OCI-LY3 (cell line): ENCODE data around the gene PIGA.

Experiments used
- H2AFZ ChIP-seq: fragments of 200-600, 300-600 bp; shearing (Covaris generic); 2 replicates; pipeline ENCODE4 v1.6.0; 2014; ENCODE audit warnings: antibody characterized with exemption, low read depth, low read length
- H3K27ac ChIP-seq: fragments of 200-600, 300-600 bp; sonication (generic); 2 replicates; pipeline ENCODE4 v1.5.1; 2014; ENCODE audit warnings: mild to moderate bottlenecking, low read length, moderate library complexity, mixed read lengths
- H3K27me3 ChIP-seq: fragments of 200-600, 300-600 bp; sonication (generic); 2 replicates; pipeline ENCODE4 v1.6.1; 2014; ENCODE audit warnings: low read depth, low read length, mixed read lengths
- H3K36me3 ChIP-seq: fragments of 200-600, 300-600 bp; sonication (generic); replicated peaks from 2 replicates; pipeline ENCODE3; 2014; ENCODE audit warnings: low read depth, low read length, mixed read lengths
- H3K4me1 ChIP-seq: fragments of 300-600, 200-600 bp; sonication (generic); 2 replicates; pipeline ENCODE4 v1.6.1; 2014; ENCODE audit warnings: low read length, mixed read lengths
- H3K4me2 ChIP-seq: fragments of 200-600, 300-600 bp; sonication (generic); 2 replicates; pipeline ENCODE4 v1.6.1; 2014; ENCODE audit warnings: low read length, mixed read lengths
- H3K4me3 ChIP-seq: fragments of 300-600, 200-600 bp; sonication (generic); 2 replicates; pipeline ENCODE4 v1.5.1; 2014; ENCODE audit warnings: antibody characterized with exemption, mild to moderate bottlenecking, low read length, moderate library complexity
- H3K79me2 ChIP-seq: fragments of 300-600, 200-600 bp; shearing (Covaris generic); 2 replicates; pipeline ENCODE4 v1.6.1; 2014; ENCODE audit warnings: mild to moderate bottlenecking, low read length, mixed read lengths
- H3K9ac ChIP-seq: fragments of 300-600, 200-600 bp; shearing (Covaris generic); 2 replicates; pipeline ENCODE4 v1.6.0; 2014; ENCODE audit warnings: mild to moderate bottlenecking, low read length, moderate library complexity
- H3K9me3 ChIP-seq: fragments of 200-600, 300-600 bp; shearing (Covaris generic); 2 replicates; pipeline ENCODE4 v1.6.1; 2014; ENCODE audit warnings: low read length, mixed read lengths; ENCODE audit not compliant: insufficient read depth
- H4K20me1 ChIP-seq: fragments of 200-600, 300-600 bp; sonication (generic); 2 replicates; pipeline ENCODE4 v1.6.1; 2016; ENCODE audit warnings: low read length, mixed read lengths; ENCODE audit not compliant: insufficient read depth
- EZH2phosphoT487 ChIP-seq: fragments of 200-600 bp; shearing (Covaris generic); IDR thresholded peaks from 2 replicates; pipeline ENCODE4 v1.6.1; 2018; ENCODE audit warnings: antibody characterized with exemption, mixed run types, low read depth
- TF ChIP-seq, protein P1 (sequence below): fragments of 200-600, 300-600 bp; sonication (generic); IDR thresholded peaks from 2 replicates; pipeline ENCODE4 v1.5.1; 2014; ENCODE audit warnings: antibody characterized with exemption, low read length, low read depth

Gene PIGA

DNA sequence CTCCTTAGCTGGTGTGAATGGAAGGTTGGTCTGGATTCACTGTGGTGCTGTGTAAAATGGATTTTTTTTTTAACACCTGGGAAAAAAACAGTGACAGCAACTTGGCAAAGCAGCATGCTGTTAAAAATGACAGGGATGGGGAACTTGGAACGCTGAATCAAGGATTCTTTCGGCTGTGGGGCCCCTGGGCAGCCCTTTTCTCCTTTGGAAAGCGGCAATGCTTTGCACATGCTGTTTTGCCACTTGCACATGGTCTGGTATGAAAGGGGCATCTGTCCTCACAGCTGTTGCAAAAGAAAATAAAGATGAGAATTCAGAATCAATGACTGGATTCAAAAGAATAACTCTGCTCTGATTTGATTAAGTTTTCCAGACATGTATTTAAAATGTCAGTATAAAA, 10.7 kb upstream of the PIGA start:
- no peak overlapping the region for H3K4me2 ChIP-seq
- H3K4me1 ChIP-seq = peaks cover 11% of the 10 kb centered on the region
- no peaks in the 10 kb centered on the region for H3K36me3 ChIP-seq
- no peak overlapping the region for H2AFZ ChIP-seq
- no peak overlapping the region for H3K4me3 ChIP-seq
- H3K27me3 ChIP-seq = no peaks in the 10 kb centered on the region
- H3K79me2 ChIP-seq = no peaks in the 10 kb centered on the region
- no peaks in the 10 kb centered on the region for H4K20me1 ChIP-seq
- H3K9me3 ChIP-seq = no peaks in the 10 kb centered on the region
- TF ChIP-seq, protein P1, sequence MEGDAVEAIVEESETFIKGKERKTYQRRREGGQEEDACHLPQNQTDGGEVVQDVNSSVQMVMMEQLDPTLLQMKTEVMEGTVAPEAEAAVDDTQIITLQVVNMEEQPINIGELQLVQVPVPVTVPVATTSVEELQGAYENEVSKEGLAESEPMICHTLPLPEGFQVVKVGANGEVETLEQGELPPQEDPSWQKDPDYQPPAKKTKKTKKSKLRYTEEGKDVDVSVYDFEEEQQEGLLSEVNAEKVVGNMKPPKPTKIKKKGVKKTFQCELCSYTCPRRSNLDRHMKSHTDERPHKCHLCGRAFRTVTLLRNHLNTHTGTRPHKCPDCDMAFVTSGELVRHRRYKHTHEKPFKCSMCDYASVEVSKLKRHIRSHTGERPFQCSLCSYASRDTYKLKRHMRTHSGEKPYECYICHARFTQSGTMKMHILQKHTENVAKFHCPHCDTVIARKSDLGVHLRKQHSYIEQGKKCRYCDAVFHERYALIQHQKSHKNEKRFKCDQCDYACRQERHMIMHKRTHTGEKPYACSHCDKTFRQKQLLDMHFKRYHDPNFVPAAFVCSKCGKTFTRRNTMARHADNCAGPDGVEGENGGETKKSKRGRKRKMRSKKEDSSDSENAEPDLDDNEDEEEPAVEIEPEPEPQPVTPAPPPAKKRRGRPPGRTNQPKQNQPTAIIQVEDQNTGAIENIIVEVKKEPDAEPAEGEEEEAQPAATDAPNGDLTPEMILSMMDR = no peak
- TF ChIP-seq EZH2phosphoT487 = no peak
- H3K27ac ChIP-seq = no peak overlapping the region
- H3K9ac ChIP-seq = no peak overlapping the region

DNA sequence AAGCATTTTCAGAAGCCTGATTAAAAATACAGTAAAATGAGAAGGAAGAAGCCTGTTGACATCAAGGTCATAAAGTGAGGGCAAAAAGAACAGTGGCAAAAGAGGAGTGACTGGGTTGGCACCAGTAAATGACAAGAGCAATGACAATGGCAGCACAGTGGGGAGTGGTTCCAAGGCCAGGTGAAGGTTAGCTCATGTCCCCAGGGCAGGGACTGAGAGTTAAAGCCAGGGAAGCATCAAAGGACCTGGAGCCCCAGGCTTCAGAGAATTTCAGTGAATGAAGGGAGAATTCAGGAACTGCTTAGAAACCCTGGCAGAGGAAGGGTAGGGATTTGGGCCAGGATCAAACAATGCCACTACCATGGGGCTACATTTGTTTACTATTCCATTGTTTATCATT, 8.8 kb upstream of the PIGA start:
- TF ChIP-seq, protein P1 = no peak
- no peak for TF ChIP-seq EZH2phosphoT487
- Histone ChIP-seq H3K4me2 (no peak overlapping the region), H3K27me3 (no peaks in the 10 kb centered on the region), H3K27ac (no peak overlapping the region), H2AFZ (no peak overlapping the region), H3K9ac (no peak overlapping the region), H3K4me3 (no peak overlapping the region), H3K9me3 (no peaks in the 10 kb centered on the region), H3K4me1 (peaks cover under 1% of the 10 kb centered on the region), H4K20me1 (no peaks in the 10 kb centered on the region), H3K79me2 (no peaks in the 10 kb centered on the region), H3K36me3 (no peaks in the 10 kb centered on the region)

DNA sequence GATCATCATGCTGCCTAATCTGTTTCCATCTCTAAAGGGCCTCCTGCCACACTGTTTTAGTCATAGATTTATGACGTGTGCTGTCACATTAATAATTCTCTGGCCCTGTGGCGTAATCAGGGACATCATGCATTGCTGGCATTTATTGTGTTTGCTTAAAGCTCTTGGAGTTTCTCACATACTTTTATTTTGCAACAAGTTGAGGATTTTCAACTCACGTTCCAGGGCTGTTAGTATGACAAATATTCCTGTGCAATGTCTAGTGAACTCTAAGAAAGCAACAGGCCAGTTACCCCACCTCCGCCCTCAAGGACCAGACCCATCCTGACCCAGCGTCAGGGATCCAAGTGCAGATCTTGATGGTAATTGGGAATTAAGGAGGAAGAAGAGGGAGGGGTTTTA, 7.8 kb upstream of the PIGA start:
- no peaks in the 10 kb centered on the region for H3K27me3 ChIP-seq
- H3K27ac ChIP-seq = no peak overlapping the region
- H2AFZ ChIP-seq = no peak overlapping the region; the same call in 1 of the 2 replicates
- H3K79me2 ChIP-seq = no peaks in the 10 kb centered on the region
- no peak overlapping the region for H3K9ac ChIP-seq
- no peak overlapping the region for H3K4me3 ChIP-seq
- no peaks in the 10 kb centered on the region for H3K36me3 ChIP-seq
- H4K20me1 ChIP-seq = no peaks in the 10 kb centered on the region
- no peak overlapping the region for H3K4me2 ChIP-seq
- no peaks in the 10 kb centered on the region for H3K4me1 ChIP-seq
- TF ChIP-seq, protein P1 = no peak
- no peak for TF ChIP-seq EZH2phosphoT487
- no peaks in the 10 kb centered on the region for H3K9me3 ChIP-seq

DNA sequence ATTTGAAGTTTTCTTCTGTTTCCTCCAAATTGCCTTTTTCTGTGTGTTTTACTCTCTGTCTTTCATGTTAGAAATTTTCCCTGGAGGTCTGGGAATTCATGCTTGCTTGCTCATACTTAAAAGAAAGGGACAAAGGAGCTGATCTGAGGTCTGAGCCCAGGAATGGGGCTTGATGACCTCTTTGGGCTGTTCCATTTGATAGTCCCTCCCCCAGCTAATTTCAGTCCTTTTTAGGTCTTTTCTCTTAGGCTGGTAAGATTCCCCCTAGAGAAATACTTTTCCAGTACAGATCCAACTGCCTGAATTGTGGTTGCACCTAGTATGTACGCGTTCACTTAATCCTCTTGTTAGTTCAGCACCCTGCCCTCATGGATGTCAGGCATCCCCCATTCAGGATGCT, 5.5 kb upstream of the PIGA start:
- peaks cover 7% of the 10 kb centered on the region for H3K4me1 ChIP-seq
- no peaks in the 10 kb centered on the region for H4K20me1 ChIP-seq
- H3K27ac ChIP-seq = no peak overlapping the region
- H3K27me3 ChIP-seq = no peaks in the 10 kb centered on the region
- H3K4me2 ChIP-seq = no peak overlapping the region
- no peak overlapping the region for H3K4me3 ChIP-seq
- H3K36me3 ChIP-seq = no peaks in the 10 kb centered on the region
- TF ChIP-seq, protein P1 = no peak
- no peak for TF ChIP-seq EZH2phosphoT487
- no peaks in the 10 kb centered on the region for H3K9me3 ChIP-seq
- no peak overlapping the region for H3K9ac ChIP-seq
- no peaks in the 10 kb centered on the region for H3K79me2 ChIP-seq
- H2AFZ ChIP-seq = no peak overlapping the region
